HG03565 (cell line): ENCODE data around the gene IGSF8.
A peak's percentile ranks its signal among the peaks of the same experiment; 100 is the strongest.

ENCODE experiments used
- ATAC-seq: cut with Tn5 transposase; IDR thresholded peaks from one replicate; pipeline ENCODE4 v1.9.1; 2021; ENCODE audit warnings: mild to moderate bottlenecking, moderate library complexity; ENCODE audit not compliant: unreplicated experiment

IGSF8 gene

GRCh38 chr1:160097911-160098851, at the start of gene IGSF8:
Gene IGSF8 (minus strand): TSS chr1:160098619. CDS start chr1:160098472, 147 bp downstream.
- peak; percentile 28 for ATAC-seq

GRCh38 chr1:160148121-160148520, 49.7 kb upstream of the IGSF8 start:
- no peak for ATAC-seq

- no peak for ATAC-seq
Measured at GRCh38 chr1:160146107-160146506, 47.7 kb upstream of the IGSF8 start.

- no peak for ATAC-seq
Measured at GRCh38 chr1:160144921-160145320, 46.5 kb upstream of the IGSF8 start.

GRCh38 chr1:160143695-160144094, 45.3 kb upstream of the IGSF8 start:
- no peak for ATAC-seq

GRCh38 chr1:160139840-160140239, 41.4 kb upstream of the IGSF8 start:
- no peak for ATAC-seq

- ATAC-seq, result no peak
Measured at GRCh38 chr1:160137216-160137862, 38.9 kb upstream of the IGSF8 start.

DNA sequence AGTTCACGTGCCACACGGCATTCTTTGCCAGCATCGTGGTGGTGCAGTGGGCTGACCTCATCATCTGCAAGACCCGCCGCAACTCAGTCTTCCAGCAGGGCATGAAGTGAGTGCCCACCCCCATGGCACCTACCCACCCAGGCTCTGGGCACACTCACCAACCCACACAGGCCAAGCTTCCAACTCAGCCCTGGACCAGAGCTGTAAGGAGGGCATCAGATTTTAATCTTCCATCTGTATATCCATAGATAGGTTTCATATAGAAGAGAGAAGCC, 38.4 kb upstream of the IGSF8 start:
- ATAC-seq, result no peak

GRCh38 chr1:160136121-160136925, 37.9 kb upstream of the IGSF8 start:
- ATAC-seq, result no peak

GRCh38 chr1:160134791-160135572, 36.6 kb upstream of the IGSF8 start:
- ATAC-seq, result no peak

- ATAC-seq, result no peak
Measured at GRCh38 chr1:160133990-160134770, 35.8 kb upstream of the IGSF8 start.

- no peak for ATAC-seq
Measured at GRCh38 chr1:160131803-160132565, 33.6 kb upstream of the IGSF8 start.

- ATAC-seq, result no peak
Measured at GRCh38 chr1:160130939-160131338, 32.5 kb upstream of the IGSF8 start.

GRCh38 chr1:160130486-160130885, 32.1 kb upstream of the IGSF8 start:
- no peak for ATAC-seq

DNA sequence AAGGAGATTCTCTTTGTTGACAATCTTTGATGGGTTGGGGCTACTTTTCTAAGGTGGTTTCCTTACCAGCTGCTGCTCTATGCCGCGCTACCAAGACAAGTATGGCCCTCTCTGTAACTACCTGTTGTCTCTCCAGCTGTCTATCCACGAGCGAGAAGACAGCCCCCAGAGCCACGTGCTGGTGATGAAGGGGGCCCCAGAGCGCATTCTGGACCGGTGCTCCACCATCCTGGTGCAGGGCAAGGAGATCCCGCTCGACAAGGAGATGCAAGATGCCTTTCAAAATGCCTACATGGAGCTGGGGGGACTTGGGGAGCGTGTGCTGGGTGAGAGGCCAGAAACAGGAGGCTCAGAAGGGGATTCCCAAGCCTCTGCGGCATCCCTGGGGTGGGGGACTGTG, 31.5 kb upstream of the IGSF8 start:
- no peak for ATAC-seq

GRCh38 chr1:160129558-160129957, 31.1 kb upstream of the IGSF8 start:
- no peak for ATAC-seq

- no peak for ATAC-seq
Measured at GRCh38 chr1:160129046-160129445, 30.6 kb upstream of the IGSF8 start.

GRCh38 chr1:160128636-160129035, 30.2 kb upstream of the IGSF8 start:
- no peak for ATAC-seq

GRCh38 chr1:160127865-160128523, 29.6 kb upstream of the IGSF8 start:
- no peak for ATAC-seq
